Esophagus muscularis mucosa (tissue), 4 donors: ENCODE results near the gene PCED1B.

Experiments
- CTCF ChIP-seq, 3 experiments: fragments of 200-600 bp in 2 of 3; fragments of 450-650 bp in 1 of 3; sonication (generic) in 2 of 3; IDR thresholded peaks; one replicate each; pipeline ENCODE4 v1.5.1; 2017 to 2019; ENCODE audit warnings: antibody characterized with exemption in 3 of 3, mild to moderate bottlenecking in 2 of 3, moderate library complexity in 1 of 3
- EP300 ChIP-seq: sonication (generic); formaldehyde crosslinking; IDR thresholded peaks from one replicate; pipeline ENCODE4 v1.6.1; 2017; ENCODE audit warnings: antibody characterized with exemption
- POLR2A ChIP-seq: fragments of 450-650 bp; IDR thresholded peaks from one replicate; pipeline ENCODE4 v1.6.1; 2017; ENCODE audit warnings: antibody characterized with exemption, moderate library complexity, mild to moderate bottlenecking, low read depth

- TF ChIP-seq CTCF (IDR thresholded peaks at IDR 0.05) (no peak), POLR2A (no peak), EP300 (no peak)
These were observed 110.9 kb downstream of the PCED1B start for GRCh38 chr12:47190271-47190750.
